BLaER1 (cell line): ENCODE measurements around the gene EIF4A3.

Experiments used
- H3K27ac ChIP-seq: shearing (Covaris generic); formaldehyde crosslinking; 2 replicates; pipeline ENCODE4 v1.8.1; 2022
- H3K27me3 ChIP-seq: shearing (Covaris generic); formaldehyde crosslinking; 2 replicates; pipeline ENCODE4 v1.8.1; 2022
- H3K36me3 ChIP-seq: shearing (Covaris generic); formaldehyde crosslinking; 2 replicates; pipeline ENCODE4 v1.8.1; 2022
- H3K4me1 ChIP-seq: shearing (Covaris generic); formaldehyde crosslinking; 2 replicates; pipeline ENCODE4 v1.8.1; 2022
- H3K4me2 ChIP-seq: shearing (Covaris generic); formaldehyde crosslinking; 2 replicates; pipeline ENCODE4 v1.8.1; 2022
- H3K4me3 ChIP-seq: shearing (Covaris generic); formaldehyde crosslinking; 2 replicates; pipeline ENCODE4 v1.8.1; 2022
- H3K9ac ChIP-seq: shearing (Covaris generic); formaldehyde crosslinking; 2 replicates; pipeline ENCODE4 v1.8.1; 2022
- H3K9me3 ChIP-seq: shearing (Covaris generic); formaldehyde crosslinking; 2 replicates; pipeline ENCODE4 v1.8.1; 2022
- H4K20me1 ChIP-seq: shearing (Covaris generic); formaldehyde crosslinking; 2 replicates; pipeline ENCODE4 v1.8.1; 2022
- Cebpa-rat ChIP-seq: shearing (Covaris generic); IDR thresholded peaks from 2 replicates; pipeline ENCODE4 v1.8.1; 2022

The EIF4A3 gene

GRCh38 chr17:80138856-80139426 is 8.0 kb downstream of the EIF4A3 start:
- H3K4me3 ChIP-seq = no peak overlapping the region
- no peak for TF ChIP-seq Cebpa-rat
- H3K9me3 ChIP-seq = no peaks in the 10 kb centered on the region
- peaks cover 5% of the 10 kb centered on the region for H3K4me1 ChIP-seq
- no peaks in the 10 kb centered on the region for H3K27me3 ChIP-seq
- H3K27ac ChIP-seq = no peak overlapping the region
- H4K20me1 ChIP-seq = peaks cover 49% of the 10 kb centered on the region
- H3K9ac ChIP-seq = no peak overlapping the region
- H3K4me2 ChIP-seq = no peak overlapping the region
- H3K36me3 ChIP-seq = peaks cover 100% of the 10 kb centered on the region

- Histone ChIP-seq H3K27ac (no peak overlapping the region), H3K9ac (no peak overlapping the region), H3K4me2 (no peak overlapping the region), H3K36me3 (peaks cover 97% of the 10 kb centered on the region), H3K4me3 (no peak overlapping the region), H3K27me3 (no peaks in the 10 kb centered on the region), H4K20me1 (peaks cover 42% of the 10 kb centered on the region), H3K9me3 (no peaks in the 10 kb centered on the region), H3K4me1 (no peaks in the 10 kb centered on the region)
- no peak for TF ChIP-seq Cebpa-rat
Observed at GRCh38 chr17:80137131-80137530, 9.8 kb downstream of the EIF4A3 start.

- H3K27me3 ChIP-seq = no peaks in the 10 kb centered on the region
- no peak overlapping the region for H3K4me3 ChIP-seq
- no peak overlapping the region for H3K27ac ChIP-seq
- no peaks in the 10 kb centered on the region for H3K9me3 ChIP-seq
- TF ChIP-seq Cebpa-rat = no peak
- no peak overlapping the region for H3K4me2 ChIP-seq
- H4K20me1 ChIP-seq = peaks cover 17% of the 10 kb centered on the region
- no peak overlapping the region for H3K9ac ChIP-seq
- peaks cover 62% of the 10 kb centered on the region for H3K36me3 ChIP-seq
- no peaks in the 10 kb centered on the region for H3K4me1 ChIP-seq
Observed at GRCh38 chr17:80133626-80133970, 13.3 kb downstream of the EIF4A3 start.

- Histone ChIP-seq H3K4me3 (no peak overlapping the region), H3K4me1 (no peaks in the 10 kb centered on the region), H3K36me3 (peaks cover 57% of the 10 kb centered on the region), H3K4me2 (no peak overlapping the region), H3K9me3 (no peaks in the 10 kb centered on the region), H4K20me1 (peaks cover 17% of the 10 kb centered on the region), H3K27me3 (no peaks in the 10 kb centered on the region), H3K9ac (no peak overlapping the region), H3K27ac (no peak overlapping the region)
- TF ChIP-seq Cebpa-rat = no peak
Observed at GRCh38 chr17:80132906-80133625, 13.9 kb downstream of the EIF4A3 start.

GRCh38 chr17:80130992-80131391 is 15.9 kb downstream of the EIF4A3 start:
- no peak for TF ChIP-seq Cebpa-rat
- Histone ChIP-seq H3K4me2 (no peak overlapping the region), H3K4me1 (no peaks in the 10 kb centered on the region), H3K36me3 (peaks cover 36% of the 10 kb centered on the region), H3K9me3 (no peaks in the 10 kb centered on the region), H4K20me1 (peaks cover 12% of the 10 kb centered on the region), H3K27me3 (no peaks in the 10 kb centered on the region), H3K9ac (no peak overlapping the region), H3K27ac (no peak overlapping the region), H3K4me3 (no peak overlapping the region)

- H3K4me1 ChIP-seq = no peaks in the 10 kb centered on the region
- peaks cover 17% of the 10 kb centered on the region for H3K36me3 ChIP-seq
- H3K4me2 ChIP-seq = no peak overlapping the region
- TF ChIP-seq Cebpa-rat = no peak
- H3K27me3 ChIP-seq = no peaks in the 10 kb centered on the region
- H3K27ac ChIP-seq = no peak overlapping the region
- no peaks in the 10 kb centered on the region for H3K9me3 ChIP-seq
- H3K9ac ChIP-seq = no peak overlapping the region
- no peak overlapping the region for H3K4me3 ChIP-seq
- peaks cover 12% of the 10 kb centered on the region for H4K20me1 ChIP-seq
Observed at GRCh38 chr17:80129006-80129565, 17.8 kb downstream of the EIF4A3 start.

GRCh38 chr17:80126449-80126715 is 20.5 kb downstream of the EIF4A3 start:
- Histone ChIP-seq H3K36me3 (no peaks in the 10 kb centered on the region), H3K27ac (no peak overlapping the region), H3K9ac (no peak overlapping the region), H3K4me2 (no peak overlapping the region), H4K20me1 (no peaks in the 10 kb centered on the region), H3K4me1 (no peaks in the 10 kb centered on the region), H3K27me3 (no peaks in the 10 kb centered on the region), H3K9me3 (no peaks in the 10 kb centered on the region), H3K4me3 (no peak overlapping the region)
- TF ChIP-seq Cebpa-rat = no peak

- no peak overlapping the region for H3K9ac ChIP-seq
- no peaks in the 10 kb centered on the region for H3K36me3 ChIP-seq
- no peak for TF ChIP-seq Cebpa-rat
- H3K4me1 ChIP-seq = no peaks in the 10 kb centered on the region
- H3K27ac ChIP-seq = no peak overlapping the region
- no peaks in the 10 kb centered on the region for H3K27me3 ChIP-seq
- H4K20me1 ChIP-seq = no peaks in the 10 kb centered on the region
- no peak overlapping the region for H3K4me2 ChIP-seq
- H3K4me3 ChIP-seq = no peak overlapping the region
- H3K9me3 ChIP-seq = no peaks in the 10 kb centered on the region
Observed at GRCh38 chr17:80125656-80126448, 21.1 kb downstream of the EIF4A3 start.

GRCh38 chr17:80124351-80124981 is 22.5 kb downstream of the EIF4A3 start:
- H3K9ac ChIP-seq = no peak overlapping the region

GRCh38 chr17:80123791-80124190 is 23.1 kb downstream of the EIF4A3 start:
- H3K4me3 ChIP-seq = no peak overlapping the region
- TF ChIP-seq Cebpa-rat = no peak
- H3K36me3 ChIP-seq = peaks cover 4% of the 10 kb centered on the region; the same call in 1 of the 2 replicates
- H3K27me3 ChIP-seq = no peaks in the 10 kb centered on the region
- H3K27ac ChIP-seq = no peak overlapping the region
- no peak overlapping the region for H3K9ac ChIP-seq
- no peak overlapping the region for H3K4me2 ChIP-seq
- H4K20me1 ChIP-seq = no peaks in the 10 kb centered on the region
- H3K4me1 ChIP-seq = peaks cover 7% of the 10 kb centered on the region
- H3K9me3 ChIP-seq = no peaks in the 10 kb centered on the region

More at GRCh38 chr17:80124351-80124981, 22.5 kb downstream of the EIF4A3 start:
- Histone ChIP-seq H3K27me3 (no peaks in the 10 kb centered on the region), H3K9me3 (no peaks in the 10 kb centered on the region), H3K36me3 (no peaks in the 10 kb centered on the region), H3K4me3 (no peak overlapping the region), H4K20me1 (no peaks in the 10 kb centered on the region), H3K4me2 (no peak overlapping the region), H3K27ac (no peak overlapping the region), H3K4me1 (peaks cover under 1% of the 10 kb centered on the region; the same call in 1 of the 2 replicates)
- TF ChIP-seq Cebpa-rat = no peak
